HG02938 (cell line): ENCODE measurements around the gene CACNA1F.
"Not testable (repeated sequence)": the region's sequence is repeated elsewhere in the genome, so short reads cannot be mapped to it uniquely, and the experiment has no call there.

Experiments used
- ATAC-seq: cut with Tn5 transposase; IDR thresholded peaks from one replicate; pipeline ENCODE4 v1.9.1; 2021; ENCODE audit warnings: mild to moderate bottlenecking, moderate library complexity; ENCODE audit not compliant: unreplicated experiment

The CACNA1F gene

GRCh38 chrX:49177873-49178480 is 55.2 kb downstream of the CACNA1F start:
- no peak for ATAC-seq

- no peak for ATAC-seq
Observed at GRCh38 chrX:49177338-49177833, 55.8 kb downstream of the CACNA1F start.

- no peak for ATAC-seq
Observed at GRCh38 chrX:49176421-49177326, 56.5 kb downstream of the CACNA1F start.

GRCh38 chrX:49175435-49176274 is 57.5 kb downstream of the CACNA1F start:
- no peak for ATAC-seq

GRCh38 chrX:49174723-49175122 is 58.4 kb downstream of the CACNA1F start:
- no peak for ATAC-seq

GRCh38 chrX:49173544-49173943 is 59.6 kb downstream of the CACNA1F start:
- not testable (repeated sequence) for ATAC-seq

GRCh38 chrX:49172280-49172780 is 60.8 kb downstream of the CACNA1F start:
- peak; percentile 77 for ATAC-seq

GRCh38 chrX:49171752-49172279 is 61.3 kb downstream of the CACNA1F start, which contains the start of gene PLP2:
TSS of gene PLP2 (plus strand) at chrX:49171898. CDS start at chrX:49172001, 103 bp downstream.
- ATAC-seq, result no peak

- ATAC-seq, result no peak
Observed at GRCh38 chrX:49167740-49168108, 65.4 kb downstream of the CACNA1F start.

- ATAC-seq, result peak; percentile 23
Observed at GRCh38 chrX:49166914-49167739, 66.0 kb downstream of the CACNA1F start.

- ATAC-seq, result peak; percentile 34
Observed at GRCh38 chrX:49165901-49166881, 66.9 kb downstream of the CACNA1F start.

GRCh38 chrX:49164589-49165360 is 68.4 kb downstream of the CACNA1F start:
- ATAC-seq, result no peak

- peak; percentile 55 for ATAC-seq
Observed at GRCh38 chrX:49163555-49164419, 69.4 kb downstream of the CACNA1F start.

- ATAC-seq, result no peak
Observed at GRCh38 chrX:49162620-49163019, 70.5 kb downstream of the CACNA1F start, which contains the start of gene MAGIX. TSS of gene MAGIX (plus strand) at chrX:49162758. CDS start at chrX:49162890, 132 bp downstream.

GRCh38 chrX:49161632-49162031 is 71.5 kb downstream of the CACNA1F start:
- no peak for ATAC-seq

- no peak for ATAC-seq
Observed at GRCh38 chrX:49160908-49161307, 72.2 kb downstream of the CACNA1F start.

GRCh38 chrX:49157194-49157593 is 75.9 kb downstream of the CACNA1F start:
- no peak for ATAC-seq
